Transverse colon (tissue), 4 donors: ENCODE measurements around the gene TPPP2. TPM values are rescaled to one million over a fixed set of nuclear protein-coding genes. Genes with fewer than 3 reads are reported as not detected.

Source experiments
- DNase-seq: peaks from one replicate; pipeline ENCODE4 v3.0.0-alpha.2; 2019
- H3K27ac ChIP-seq, 4 donors: fragments of 200-600 bp; sonication (generic); 2 replicates each; pipeline ENCODE4 v1.5.1; 2016 to 2018; ENCODE audit warnings: inconsistent platforms in 4 of 4
- H3K27me3 ChIP-seq: fragments of 200-600 bp; sonication (generic); 2 replicates; pipeline ENCODE4 v1.5.1; 2017; ENCODE audit warnings: inconsistent platforms
- H3K36me3 ChIP-seq, 4 donors: fragments of 200-600 bp; sonication (generic); 2 replicates each; pipeline ENCODE4 v1.5.1; 2017 to 2019; ENCODE audit warnings: inconsistent platforms in 4 of 4
- H3K4me1 ChIP-seq, 4 donors: fragments of 200-600 bp; sonication (generic); 2 replicates each; pipeline ENCODE4 v1.5.1; 2017 to 2020; ENCODE audit warnings: inconsistent platforms in 4 of 4
- H3K4me3 ChIP-seq, 4 donors: fragments of 200-600 bp; sonication (generic); 1 replicate in 1 of 4; 2 replicates in 3 of 4; pipeline versions ENCODE4 v1.5.1 to v1.6.1; 2017 to 2019; ENCODE audit warnings: inconsistent platforms in 4 of 4
- H3K9me3 ChIP-seq, 2 donors: fragments of 200-600 bp; sonication (generic); 2 replicates each; pipeline ENCODE4 v1.5.1; 2017 to 2019; ENCODE audit warnings: inconsistent platforms in 2 of 2
- EP300 ChIP-seq: sonication (generic); formaldehyde crosslinking; IDR thresholded peaks from one replicate; pipeline ENCODE4 v1.6.1; 2017; ENCODE audit warnings: antibody characterized with exemption, low read depth
- POLR2A ChIP-seq: fragments of 450-650 bp; IDR thresholded peaks from one replicate; pipeline ENCODE4 v1.6.1; 2016; ENCODE audit warnings: antibody characterized with exemption, mild to moderate bottlenecking, moderate library complexity
- POLR2AphosphoS5 ChIP-seq, 3 donors: sonication (generic); formaldehyde crosslinking; IDR thresholded peaks; one replicate each; pipeline ENCODE4 v1.6.1; 2016; ENCODE audit warnings: antibody characterized with exemption in 3 of 3
- WGBS, 2 donors: methylation state at CpG; one replicate each; pipeline ENCODE4 v1.1.5; 2018; ENCODE audit warnings: low coverage in 1 of 2; 5-methylcytosine and 5-hydroxymethylcytosine counted together
- in situ Hi-C, 4 donors: fragments of 200-750 bp; cut with MboI; loops; one replicate each; pipeline versions ENCODE4 v1.15.0 to v1.15.1; 2017; ENCODE audit warnings: low sequenced_read_pairs in 3 of 4, low pct_ligation_motif_present in 1 of 4, low pct_unique_long_range_greater_than_20kb in 1 of 4
- intact Hi-C: fragments of 100-400 bp; cut with DNase I; formaldehyde crosslinking; loops from one replicate; pipeline ENCODE4 v1.15.1; 2023; ENCODE audit warnings: low total_unique reads
- total RNA-seq, 4 donors: library from RNA; depleted of rRNA; stranded (reverse); fragments of >200 nt; gene quantifications; one replicate each; pipeline ENCODE4 v1.1.0, GENCODE V29; 2016
- TF ChIP-seq, protein P1 (sequence below), 5 experiments: fragments of 200-600 bp in 3 of 5; fragments of 450-650 bp in 2 of 5; sonication (generic) in 3 of 5; IDR thresholded peaks; 1 replicate in 2 of 5; 2 replicates in 3 of 5; pipeline ENCODE4 v1.5.1; 2016 to 2017; ENCODE audit warnings: antibody characterized with exemption in 5 of 5, inconsistent platforms in 3 of 5, mild to moderate bottlenecking in 2 of 5, moderate library complexity in 1 of 5

TPPP2 gene
- total RNA-seq, 4 donors from 2014 or later, result not detected

DNA sequence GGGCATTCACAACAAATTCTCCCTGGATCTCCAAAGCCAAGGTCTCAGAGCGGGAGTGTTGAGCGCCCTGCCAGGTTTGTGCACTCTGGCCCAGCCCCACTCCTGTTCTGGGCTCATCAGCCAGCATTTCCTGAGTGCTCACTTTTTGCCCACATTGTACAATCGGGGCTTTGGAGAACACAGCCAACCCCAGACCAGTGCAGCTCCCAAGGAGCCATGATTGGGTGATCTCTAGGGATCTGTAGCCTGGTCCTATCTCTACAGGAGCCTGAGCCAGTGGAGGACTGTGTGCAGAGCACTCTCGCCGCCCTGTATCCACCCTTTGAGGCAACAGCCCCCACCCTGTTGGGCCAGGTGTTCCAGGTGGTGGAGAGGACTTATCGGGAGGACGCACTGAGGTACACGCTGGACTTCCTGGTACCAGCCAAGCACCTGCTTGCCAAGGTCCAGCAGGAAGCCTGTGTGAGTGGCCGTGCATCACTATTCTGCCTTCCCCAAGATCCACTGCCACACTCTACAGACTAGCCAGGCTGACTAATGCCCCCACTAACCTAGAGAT lies 42.8 kb downstream of the TPPP2 start:
- intact Hi-C loops, result no loop called here
- H3K27ac ChIP-seq, result peak overlapping the region; percentile 92 to 96 (median 92)
- peak; percentile 68 for DNase-seq
- in situ Hi-C loops, result no loop called here
- no peak overlapping the region for H3K4me3 ChIP-seq
- peaks cover 0 to 9% (median 4%) of the 10 kb centered on the region in 4 donors for H3K36me3 ChIP-seq
- peaks cover 20 to 44% (median 28%) of the 10 kb centered on the region in 4 donors for H3K4me1 ChIP-seq
- no peaks in the 10 kb centered on the region for H3K27me3 ChIP-seq
- no peaks in the 10 kb centered on the region for H3K9me3 ChIP-seq
- 61% methylated on average over 9 of the region's 9 CpGs; no CpG with 5 or more reads in 1 of the 2 donors for WGBS, 2 donors
- TF ChIP-seq POLR2AphosphoS5 (IDR thresholded peaks at IDR 0.05) (peak in 1 of 3 donors; percentile 43), POLR2A (peak; percentile 10)
- TF ChIP-seq, protein P1, sequence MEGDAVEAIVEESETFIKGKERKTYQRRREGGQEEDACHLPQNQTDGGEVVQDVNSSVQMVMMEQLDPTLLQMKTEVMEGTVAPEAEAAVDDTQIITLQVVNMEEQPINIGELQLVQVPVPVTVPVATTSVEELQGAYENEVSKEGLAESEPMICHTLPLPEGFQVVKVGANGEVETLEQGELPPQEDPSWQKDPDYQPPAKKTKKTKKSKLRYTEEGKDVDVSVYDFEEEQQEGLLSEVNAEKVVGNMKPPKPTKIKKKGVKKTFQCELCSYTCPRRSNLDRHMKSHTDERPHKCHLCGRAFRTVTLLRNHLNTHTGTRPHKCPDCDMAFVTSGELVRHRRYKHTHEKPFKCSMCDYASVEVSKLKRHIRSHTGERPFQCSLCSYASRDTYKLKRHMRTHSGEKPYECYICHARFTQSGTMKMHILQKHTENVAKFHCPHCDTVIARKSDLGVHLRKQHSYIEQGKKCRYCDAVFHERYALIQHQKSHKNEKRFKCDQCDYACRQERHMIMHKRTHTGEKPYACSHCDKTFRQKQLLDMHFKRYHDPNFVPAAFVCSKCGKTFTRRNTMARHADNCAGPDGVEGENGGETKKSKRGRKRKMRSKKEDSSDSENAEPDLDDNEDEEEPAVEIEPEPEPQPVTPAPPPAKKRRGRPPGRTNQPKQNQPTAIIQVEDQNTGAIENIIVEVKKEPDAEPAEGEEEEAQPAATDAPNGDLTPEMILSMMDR (IDR thresholded peaks at IDR 0.05), result no peak

DNA sequence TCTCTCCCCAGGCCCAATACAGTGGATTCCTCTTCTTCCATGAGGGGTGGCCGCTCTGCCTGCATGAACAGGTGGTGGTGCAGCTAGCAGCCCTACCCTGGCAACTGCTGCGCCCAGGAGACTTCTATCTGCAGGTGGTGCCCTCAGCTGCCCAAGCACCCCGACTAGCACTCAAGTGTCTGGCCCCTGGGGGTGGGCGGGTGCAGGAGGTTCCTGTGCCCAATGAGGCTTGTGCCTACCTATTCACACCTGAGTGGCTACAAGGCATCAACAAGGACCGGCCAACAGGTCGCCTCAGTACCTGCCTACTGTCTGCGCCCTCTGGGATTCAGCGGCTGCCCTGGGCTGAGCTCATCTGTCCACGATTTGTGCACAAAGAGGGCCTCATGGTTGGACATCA lies 43.9 kb downstream of the TPPP2 start:
- no peaks in the 10 kb centered on the region for H3K9me3 ChIP-seq
- in situ Hi-C loops, result no loop called here
- peaks cover 16 to 36% (median 22%) of the 10 kb centered on the region in 4 donors for H3K4me1 ChIP-seq
- H3K4me3 ChIP-seq, result no peak overlapping the region
- H3K36me3 ChIP-seq, result peaks cover 0 to 15% (median 7%) of the 10 kb centered on the region in 4 donors
- intact Hi-C loops, result no loop called here
- TF ChIP-seq POLR2AphosphoS5 (IDR thresholded peaks at IDR 0.05), result no peak
- TF ChIP-seq EP300, result no peak
- TF ChIP-seq, protein P1 (IDR thresholded peaks at IDR 0.05), result no peak
- no peak for TF ChIP-seq POLR2A
- WGBS, 2 donors, result 97% methylated on average over 9 of the region's 9 CpGs; no CpG with 5 or more reads in 1 of the 2 donors
- no peaks in the 10 kb centered on the region for H3K27me3 ChIP-seq
- no peak for DNase-seq
- no peak overlapping the region for H3K27ac ChIP-seq

DNA sequence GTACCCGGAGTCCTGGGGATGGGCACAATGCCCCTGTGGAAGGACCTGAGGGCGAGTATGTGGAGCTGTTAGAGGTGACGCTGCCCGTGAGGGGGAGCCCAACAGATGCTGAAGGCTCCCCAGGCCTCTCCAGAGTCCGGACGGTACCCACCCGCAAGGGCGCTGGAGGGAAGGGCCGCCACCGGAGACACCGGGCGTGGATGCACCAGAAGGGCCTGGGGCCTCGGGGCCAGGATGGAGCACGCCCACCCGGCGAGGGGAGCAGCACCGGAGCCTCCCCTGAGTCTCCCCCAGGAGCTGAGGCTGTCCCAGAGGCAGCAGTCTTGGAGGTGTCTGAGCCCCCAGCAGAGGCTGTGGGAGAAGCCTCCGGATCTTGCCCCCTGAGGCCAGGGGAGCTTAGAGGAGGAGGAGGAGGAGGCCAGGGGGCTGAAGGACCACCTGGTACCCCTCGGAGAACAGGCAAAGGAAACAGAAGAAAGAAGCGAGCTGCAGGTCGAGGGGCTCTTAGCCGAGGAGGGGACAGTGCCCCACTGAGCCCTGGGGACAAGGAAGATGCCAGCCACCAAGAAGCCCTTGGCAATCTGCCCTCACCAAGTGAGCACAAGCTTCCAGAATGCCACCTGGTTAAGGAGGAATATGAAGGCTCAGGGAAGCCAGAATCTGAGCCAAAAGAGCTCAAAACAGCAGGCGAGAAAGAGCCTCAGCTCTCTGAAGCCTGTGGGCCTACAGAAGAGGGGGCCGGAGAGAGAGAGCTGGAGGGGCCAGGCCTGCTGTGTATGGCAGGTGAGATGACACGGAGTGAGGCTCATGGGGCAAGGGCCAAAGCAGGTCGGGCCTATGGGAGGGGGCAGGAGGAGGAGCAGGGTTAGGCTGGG lies 44.6 kb downstream of the TPPP2 start:
- peaks cover 8 to 29% (median 17%) of the 10 kb centered on the region in 4 donors for H3K4me1 ChIP-seq
- TF ChIP-seq, protein P1 (IDR thresholded peaks at IDR 0.05), result no peak
- TF ChIP-seq POLR2A (no peak), POLR2AphosphoS5 (IDR thresholded peaks at IDR 0.05) (no peak), EP300 (no peak)
- no peaks in the 10 kb centered on the region for H3K27me3 ChIP-seq
- H3K9me3 ChIP-seq, result no peaks in the 10 kb centered on the region
- no peak for DNase-seq
- in situ Hi-C loops (no loop called here), intact Hi-C loops (no loop called here)
- no peak overlapping the region for H3K27ac ChIP-seq
- 83% methylated on average over 20 of the region's 26 CpGs; no CpG with 5 or more reads in 1 of the 2 donors for WGBS, 2 donors
- no peak overlapping the region for H3K4me3 ChIP-seq
- H3K36me3 ChIP-seq, result peaks cover 0 to 21% (median 10%) of the 10 kb centered on the region in 4 donors

DNA sequence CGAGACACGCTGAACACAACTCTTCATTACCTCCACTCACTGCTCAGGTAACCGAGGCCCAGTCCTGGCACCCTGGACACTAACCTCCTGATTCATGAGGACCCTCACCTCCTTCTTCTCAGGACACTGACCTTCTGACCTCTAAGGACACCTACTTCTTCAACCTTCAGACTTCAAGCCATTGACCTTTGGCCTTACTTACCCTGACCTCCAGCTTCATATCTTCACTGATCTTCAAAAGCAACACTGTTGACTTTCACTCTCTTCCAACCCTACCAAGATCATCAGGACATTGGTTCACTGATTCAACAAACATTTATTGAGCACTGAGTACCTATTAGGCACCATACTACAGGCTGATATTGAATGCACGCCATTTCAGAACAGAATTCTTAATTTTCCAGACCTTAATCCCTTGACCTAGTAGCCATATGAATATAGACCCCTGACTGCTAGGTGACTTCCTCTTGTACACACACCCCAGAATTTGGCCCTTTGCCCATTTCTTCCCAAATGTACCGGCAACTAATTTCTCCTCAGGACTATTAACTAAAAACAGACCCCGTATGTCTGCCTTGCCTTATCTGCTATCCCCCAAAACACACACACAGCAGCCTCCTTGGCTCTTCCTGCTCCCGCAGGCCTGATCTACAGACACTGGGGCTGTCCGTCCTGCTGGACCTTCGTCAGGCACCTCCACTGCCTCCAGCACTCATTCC lies 45.9 kb downstream of the TPPP2 start:
- TF ChIP-seq EP300, result no peak
- TF ChIP-seq POLR2AphosphoS5 (IDR thresholded peaks at IDR 0.05), result no peak
- TF ChIP-seq, protein P1 (IDR thresholded peaks at IDR 0.05), result no peak
- no peak for TF ChIP-seq POLR2A
- Histone ChIP-seq H3K4me1 (peaks cover 6 to 22% (median 15%) of the 10 kb centered on the region in 4 donors), H3K4me3 (no peak overlapping the region), H3K27me3 (no peaks in the 10 kb centered on the region), H3K9me3 (no peaks in the 10 kb centered on the region), H3K36me3 (peaks cover 0 to 31% (median 14%) of the 10 kb centered on the region in 4 donors), H3K27ac (no peak overlapping the region)
- intact Hi-C loops (no loop called here), in situ Hi-C loops (no loop called here)
- no peak for DNase-seq
- WGBS, 2 donors, result 85% methylated on average over 6 to 9 of the region's 9 CpGs
